SU-DHL-6 (cell line): ENCODE data around the gene TMED1.

Experiments used
- H2AFZ ChIP-seq: fragments of 200-600 bp; sonication (generic); 2 replicates; pipeline ENCODE4 v1.6.1; 2014; ENCODE audit warnings: low read depth, mild to moderate bottlenecking, moderate library complexity, mixed read lengths, antibody characterized with exemption, low read length; ENCODE audit not compliant: severe bottlenecking
- H3F3A ChIP-seq: fragments of 200-600 bp; shearing (Covaris generic); 2 replicates; pipeline ENCODE4 v1.6.0; 2016; ENCODE audit warnings: antibody characterized with exemption, mild to moderate bottlenecking; ENCODE audit not compliant: insufficient read depth
- H3K27ac ChIP-seq: fragments of 200-600 bp; sonication (generic); 2 replicates; pipeline ENCODE4 v1.5.1; 2016; ENCODE audit warnings: low read depth, mild to moderate bottlenecking, low read length, moderate library complexity, mixed read lengths
- H3K27me3 ChIP-seq: fragments of 200-600 bp; sonication (generic), shearing (Covaris generic); 2 replicates; pipeline ENCODE4 v1.6.0; 2014; ENCODE audit warnings: mild to moderate bottlenecking, low read length
- H3K36me3 ChIP-seq: fragments of 200-600 bp; sonication (generic); 2 replicates; pipeline ENCODE4 v1.6.1; 2014; ENCODE audit warnings: mild to moderate bottlenecking, low read length, mixed read lengths
- H3K4me2 ChIP-seq: fragments of 300-600, 200-600 bp; shearing (Covaris generic), sonication (generic); 2 replicates; pipeline ENCODE4 v1.6.0; 2014; ENCODE audit warnings: low read length, low read depth, mild to moderate bottlenecking; ENCODE audit not compliant: poor library complexity, severe bottlenecking
- H3K4me3 ChIP-seq: fragments of 200-600 bp; sonication (generic); 2 replicates; pipeline ENCODE4 v1.5.1; 2014; ENCODE audit warnings: antibody characterized with exemption, low read length, mild to moderate bottlenecking, mixed read lengths; ENCODE audit not compliant: insufficient read depth, poor library complexity, severe bottlenecking
- H3K79me2 ChIP-seq: fragments of 200-600 bp; sonication (generic); 2 replicates; pipeline ENCODE4 v1.6.1; 2014; ENCODE audit warnings: mild to moderate bottlenecking, low read length, moderate library complexity; ENCODE audit not compliant: insufficient read depth
- H3K9ac ChIP-seq: fragments of 200-600 bp; sonication (generic); 2 replicates; pipeline ENCODE4 v1.7.0; 2014; ENCODE audit warnings: mild to moderate bottlenecking, low read length
- H3K9me2 ChIP-seq: fragments of 200-600 bp; sonication (generic); replicated peaks from 2 replicates; pipeline ENCODE4 v1.6.1; 2014; ENCODE audit warnings: low read length; ENCODE audit not compliant: insufficient read depth
- H3K9me3 ChIP-seq: fragments of 200-600 bp; sonication (generic); 2 replicates; pipeline ENCODE4 v1.6.1; 2014; ENCODE audit warnings: low read length, mixed read lengths; ENCODE audit not compliant: insufficient read depth
- H4K20me1 ChIP-seq: fragments of 200-600 bp; sonication (generic); 2 replicates; pipeline ENCODE4 v1.6.1; 2014; ENCODE audit warnings: low read depth, mild to moderate bottlenecking, antibody characterized with exemption, low read length, moderate library complexity, mixed read lengths
- CTCF ChIP-seq: fragments of 200-600 bp; sonication (generic); IDR thresholded peaks from one replicate; pipeline ENCODE4 v1.5.1; 2017; ENCODE audit warnings: antibody characterized with exemption, mild to moderate bottlenecking, low read length, moderate library complexity; ENCODE audit not compliant: insufficient read depth, poor library complexity, severe bottlenecking
- EZH2phosphoT487 ChIP-seq: fragments of 200-600 bp; sonication (generic), shearing (Covaris generic); conservative IDR thresholded peaks from 2 replicates; pipeline ENCODE4 v1.6.1; 2018; ENCODE audit warnings: mild to moderate bottlenecking, antibody characterized with exemption, low read length, moderate library complexity, mixed read lengths

TMED1 gene, protein sequence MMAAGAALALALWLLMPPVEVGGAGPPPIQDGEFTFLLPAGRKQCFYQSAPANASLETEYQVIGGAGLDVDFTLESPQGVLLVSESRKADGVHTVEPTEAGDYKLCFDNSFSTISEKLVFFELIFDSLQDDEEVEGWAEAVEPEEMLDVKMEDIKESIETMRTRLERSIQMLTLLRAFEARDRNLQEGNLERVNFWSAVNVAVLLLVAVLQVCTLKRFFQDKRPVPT

DNA sequence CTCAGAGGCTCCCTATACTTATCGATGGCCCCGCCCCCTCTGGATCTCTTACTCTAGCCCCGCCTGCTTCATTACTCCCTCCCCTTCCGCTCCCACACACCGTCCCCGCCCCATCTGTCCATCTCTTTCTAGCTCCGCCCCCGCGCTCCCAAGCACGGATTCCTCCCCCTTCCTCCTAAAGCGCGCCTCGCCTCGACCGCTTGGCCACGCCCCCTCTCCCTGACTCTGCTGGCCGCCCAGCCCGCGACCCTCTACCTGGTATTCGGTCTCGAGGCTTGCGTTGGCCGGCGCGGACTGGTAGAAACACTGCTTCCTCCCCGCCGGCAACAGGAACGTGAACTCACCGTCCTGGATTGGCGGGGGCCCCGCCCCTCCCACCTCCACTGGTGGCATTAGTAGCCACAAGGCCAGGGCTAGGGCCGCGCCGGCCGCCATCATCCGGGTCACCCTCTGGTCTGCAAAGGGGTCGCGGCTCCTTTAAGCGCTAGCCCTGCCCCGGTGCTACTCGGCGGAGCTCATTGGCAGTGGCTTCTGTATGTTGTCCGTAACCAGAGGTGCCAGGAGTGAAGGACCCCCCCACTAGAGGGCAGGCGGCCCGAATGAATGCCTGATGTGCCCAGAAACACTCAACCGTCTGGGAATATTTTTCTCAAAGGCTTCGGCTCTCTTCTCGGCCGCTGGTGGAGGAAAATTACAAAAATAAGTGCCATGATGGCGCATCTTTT lies at the start of gene TMED1:
Gene TMED1, minus strand, starts transcription at position 459 of the 725 bp plus-strand sequence. Its CDS starts 21 bp downstream, at position 438.
- peak within 1 kb of the TSS; percentile 62 for H3K4me3 ChIP-seq
- peak within 1 kb of the TSS; percentile 58 for H3K4me2 ChIP-seq
- H3K27me3 ChIP-seq = no peaks in the 10 kb centered on the region
- H2AFZ ChIP-seq = peak within 1 kb of the TSS; percentile 84
- H4K20me1 ChIP-seq = no peaks in the 10 kb centered on the region
- H3K27ac ChIP-seq = peak within 1 kb of the TSS; percentile 84
- TF ChIP-seq EZH2phosphoT487 = no peak
- TF ChIP-seq CTCF = no peak
- peak within 1 kb of the TSS; percentile 78 for H3K9ac ChIP-seq
- H3F3A ChIP-seq = peaks cover 12% of the 10 kb centered on the region
- H3K79me2 ChIP-seq = no peaks in the 10 kb centered on the region
- H3K36me3 ChIP-seq = no peaks in the 10 kb centered on the region
- no peaks in the 10 kb centered on the region for H3K9me2 ChIP-seq
- no peaks in the 10 kb centered on the region for H3K9me3 ChIP-seq

DNA sequence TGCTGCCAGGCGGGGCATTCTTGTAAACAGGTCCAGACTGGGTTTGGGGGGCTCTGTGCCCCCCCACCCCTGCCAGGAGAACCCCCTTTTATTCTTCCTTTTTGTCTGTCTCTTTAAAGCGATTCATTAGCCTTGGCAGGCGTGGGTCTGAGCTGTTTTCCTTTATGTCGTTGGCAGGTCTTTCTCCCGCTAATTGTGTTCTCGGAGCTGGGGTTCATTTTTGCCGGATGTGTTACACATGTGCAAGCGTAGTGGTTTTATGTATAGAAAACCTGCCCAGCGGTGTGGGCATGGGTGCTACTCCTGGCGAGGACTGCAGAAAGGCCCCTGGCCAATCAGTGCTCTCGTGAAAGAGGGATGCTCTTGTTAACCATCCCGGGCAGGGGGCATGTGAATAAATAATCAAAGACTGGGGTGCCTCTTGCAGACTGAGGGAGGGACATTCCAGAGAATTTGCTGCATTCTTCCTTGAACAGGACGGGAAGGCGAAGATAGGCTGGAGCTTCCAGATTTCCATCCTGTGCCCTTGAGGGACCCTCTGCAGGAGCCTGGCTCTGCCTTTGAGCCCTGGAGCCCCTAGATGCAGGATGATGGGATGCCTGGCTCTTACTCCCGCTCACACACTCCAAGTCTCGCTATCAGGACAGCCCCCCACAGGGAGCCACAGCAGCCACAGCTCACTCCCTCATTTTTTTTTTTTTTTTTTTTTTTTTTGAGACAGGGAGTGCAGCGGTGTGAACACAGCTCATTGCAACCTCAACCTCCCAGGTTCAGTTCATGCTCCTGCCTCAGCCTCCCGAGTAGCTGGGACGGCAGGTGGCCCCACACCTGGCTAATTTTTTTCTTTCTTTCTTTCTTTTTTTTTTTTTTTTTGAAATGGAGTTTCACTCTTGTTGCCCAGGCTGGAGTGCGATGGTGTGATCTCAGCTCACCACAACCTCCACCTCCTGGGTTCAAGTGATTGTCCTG lies 49.5 kb upstream of the TMED1 start:
- no peaks in the 10 kb centered on the region for H3K9me3 ChIP-seq
- TF ChIP-seq CTCF (no peak), EZH2phosphoT487 (no peak)
- H3K9ac ChIP-seq = no peak overlapping the region
- no peak overlapping the region for H2AFZ ChIP-seq
- H3K4me2 ChIP-seq = no peak overlapping the region
- no peak overlapping the region for H3K27ac ChIP-seq
- no peaks in the 10 kb centered on the region for H3K36me3 ChIP-seq
- H4K20me1 ChIP-seq = no peaks in the 10 kb centered on the region
- no peak overlapping the region for H3K4me3 ChIP-seq
- H3F3A ChIP-seq = no peaks in the 10 kb centered on the region
- H3K79me2 ChIP-seq = peaks cover 83% of the 10 kb centered on the region
- H3K27me3 ChIP-seq = no peaks in the 10 kb centered on the region
- H3K9me2 ChIP-seq = no peaks in the 10 kb centered on the region

DNA sequence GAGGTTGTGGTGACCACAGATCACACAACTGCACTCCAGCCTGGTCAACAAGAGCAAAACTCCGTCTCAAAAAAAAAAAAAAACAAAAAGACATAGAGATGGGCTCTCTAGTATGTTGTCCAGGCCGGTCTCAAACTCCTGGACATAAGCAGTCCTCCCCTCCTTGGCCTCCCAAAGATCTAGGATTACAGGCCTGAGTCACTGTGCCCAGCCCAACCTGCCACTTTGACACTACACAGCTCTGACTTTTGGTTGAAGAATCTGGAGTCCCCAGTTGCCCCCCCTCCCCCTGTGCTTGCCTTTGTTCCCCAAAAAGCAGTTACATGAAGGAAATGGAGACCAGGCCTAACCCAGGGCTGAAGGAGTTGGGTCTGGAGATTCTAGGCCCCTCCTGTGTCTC lies 48.3 kb upstream of the TMED1 start:
- Histone ChIP-seq H4K20me1 (no peaks in the 10 kb centered on the region), H3K4me2 (no peak overlapping the region), H3K27me3 (no peaks in the 10 kb centered on the region), H3K4me3 (no peak overlapping the region), H3F3A (no peaks in the 10 kb centered on the region), H3K9ac (no peak overlapping the region), H3K9me2 (no peaks in the 10 kb centered on the region), H3K79me2 (peaks cover 90% of the 10 kb centered on the region), H2AFZ (no peak overlapping the region), H3K9me3 (no peaks in the 10 kb centered on the region), H3K36me3 (no peaks in the 10 kb centered on the region), H3K27ac (no peak overlapping the region)
- TF ChIP-seq CTCF (no peak), EZH2phosphoT487 (no peak)
